Colonic mucosa (tissue), 4 donors: ENCODE data around the gene IP6K1. TPM values are rescaled to one million over a fixed set of nuclear protein-coding genes. Genes with fewer than 3 reads are reported as not detected.
A peak's percentile ranks its signal among the peaks of the same experiment; 100 is the strongest.
"Not testable (repeated sequence)": the region's sequence is repeated elsewhere in the genome, so short reads cannot be mapped to it uniquely, and the experiment has no call there.

Source experiments
- DNase-seq: peaks from one replicate; pipeline ENCODE4 v3.0.0-alpha.2; 2020
- H3K27ac ChIP-seq: fragments of 200-600 bp; one replicate; pipeline ENCODE4 v1.8.0; 2021
- H3K27me3 ChIP-seq: fragments of 200-600 bp; one replicate; pipeline ENCODE4 v1.8.0; 2021
- H3K36me3 ChIP-seq: fragments of 200-600 bp; one replicate; pipeline ENCODE4 v1.8.0; 2021
- H3K4me1 ChIP-seq: fragments of 200-600 bp; one replicate; pipeline ENCODE4 v1.8.0; 2021; ENCODE audit warnings: mild to moderate bottlenecking
- H3K4me3 ChIP-seq: fragments of 200-600 bp; one replicate; pipeline ENCODE4 v1.8.0; 2021
- H3K9ac ChIP-seq, 2 donors: one replicate each; pipeline ENCODE4 v1.7.0; 2013; ENCODE audit warnings: control low read depth in 2 of 2, low read depth in 2 of 2, low read length in 2 of 2
- H3K9me3 ChIP-seq: fragments of 200-600 bp; one replicate; pipeline ENCODE4 v1.8.0; 2021
- CTCF ChIP-seq: fragments of 200-600 bp; IDR thresholded peaks from one replicate; pipeline ENCODE4 v1.8.0; 2022; ENCODE audit warnings: antibody characterized with exemption, mild to moderate bottlenecking
- intact Hi-C: fragments of 100-400 bp; cut with DNase I; formaldehyde crosslinking; loops from one replicate; pipeline ENCODE4 v1.14.1; 2022
- total RNA-seq, 2 donors: library from RNA; stranded (reverse); fragmentation: NEBNext Ultra II Directional in 1 of 2; extraction: Animal tissue kit (Norgen Biotek cat#: 25700) in 1 of 2; gene quantifications; one replicate each; pipeline ENCODE4 v1.2.1, GENCODE V29; 2021
- donor health status: healthy.
- donor health status: DM: no; HTN: no; CAD: no.
- donor health status: DM: no; HTN: no; CAD: no.

IP6K1 gene
- total RNA-seq, 2 donors from 2014 or later: 26.8 to 33.7 TPM

- H3K36me3 ChIP-seq, intact Hi-C loops, H3K4me1 ChIP-seq, H3K27me3 ChIP-seq, H3K27ac ChIP-seq, H3K9me3 ChIP-seq, DNase-seq: not testable (repeated sequence)
- Histone ChIP-seq H3K4me3 (peak overlapping the region; percentile 100), H3K9ac (peak overlapping the region; percentile 81 to 95)
Observed at GRCh38 chr3:49689908-49690624, 96.3 kb downstream of the IP6K1 start.

- H3K27me3 ChIP-seq: no peaks in the 10 kb centered on the region
- no peaks in the 10 kb centered on the region for H3K9me3 ChIP-seq
- intact Hi-C loops: no loop called here
- H3K36me3 ChIP-seq: no peaks in the 10 kb centered on the region
- peaks cover 6% of the 10 kb centered on the region for H3K4me1 ChIP-seq
- peak; percentile 21 for TF ChIP-seq CTCF
- peak within 1 kb of the TSS; percentile 31 for H3K27ac ChIP-seq
- peak within 1 kb of the TSS; percentile 81 to 95 for H3K9ac ChIP-seq
- DNase-seq: peak; percentile 90
- peak within 1 kb of the TSS; percentile 100 for H3K4me3 ChIP-seq
Observed at GRCh38 chr3:49689046-49689907, 97.1 kb downstream of the IP6K1 start, which contains the start of the genes MST1 and RNF123. TSS of gene MST1 (minus strand) at chr3:49689474. CDS start at chr3:49688691, 783 bp downstream. TSS of gene RNF123 (plus strand) at chr3:49689557. CDS start at chr3:49691166, 1,609 bp downstream.

DNA sequence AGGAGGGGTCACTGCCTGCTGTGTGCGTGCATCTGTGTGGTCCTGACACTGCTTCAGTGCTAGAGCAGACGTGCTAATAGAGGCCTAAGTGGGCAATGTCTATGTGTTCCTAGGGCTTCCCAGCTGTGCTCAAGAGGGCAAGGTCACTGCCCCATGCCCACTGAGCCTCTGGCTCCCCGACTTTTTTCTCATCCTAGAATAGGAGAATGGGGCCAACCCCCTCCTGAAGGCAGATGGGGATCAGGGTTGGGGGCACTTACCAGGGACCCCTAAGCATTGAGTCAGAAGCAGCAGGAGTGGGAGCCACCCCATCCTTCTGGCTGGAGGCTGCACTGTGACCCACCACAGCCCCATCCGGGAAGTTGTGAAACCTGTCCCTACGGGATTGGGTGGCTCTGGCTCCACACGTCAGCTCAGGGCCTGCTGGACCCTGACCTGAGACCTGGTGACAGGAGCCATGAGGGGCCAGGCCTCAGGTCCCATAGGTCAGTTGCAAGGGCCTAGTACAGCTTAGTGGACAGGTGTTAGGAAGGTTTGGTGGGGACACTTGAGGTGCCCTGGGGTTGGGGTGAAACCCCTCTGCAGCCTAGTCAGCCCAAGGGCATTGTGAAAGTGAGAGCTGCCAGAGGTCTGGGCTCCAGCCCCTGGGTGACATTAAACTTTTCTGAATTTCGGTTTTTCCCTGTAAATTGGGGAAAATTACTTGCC lies 97.8 kb downstream of the IP6K1 start:
- Histone ChIP-seq H3K9ac (peak overlapping the region in 1 of 2 donors; percentile 95), H3K4me3 (peak overlapping the region; percentile 100), H3K27ac (peak overlapping the region; percentile 25)
- H3K36me3 ChIP-seq, H3K27me3 ChIP-seq, H3K9me3 ChIP-seq, DNase-seq, intact Hi-C loops, H3K4me1 ChIP-seq: not testable (repeated sequence)

DNA sequence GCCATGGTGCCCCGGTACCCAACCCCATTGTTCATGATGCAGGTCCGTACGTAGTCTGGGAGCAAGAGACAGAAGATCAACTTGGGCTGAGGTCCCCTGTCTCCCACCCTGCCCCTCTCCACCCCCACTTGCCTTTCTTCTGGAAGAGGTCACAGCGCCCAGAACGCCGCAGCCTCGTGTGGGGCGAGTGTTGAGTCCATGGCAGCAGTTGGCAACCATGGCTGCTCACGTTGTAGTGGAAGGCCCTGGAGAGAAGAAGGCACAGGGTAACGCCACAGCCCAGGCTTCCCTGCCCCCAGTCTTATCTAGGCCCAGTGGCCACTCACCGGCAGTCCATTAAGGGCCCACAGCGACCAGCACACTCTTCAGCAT lies 98.9 kb downstream of the IP6K1 start:
- H3K27me3 ChIP-seq, H3K9ac ChIP-seq, intact Hi-C loops, H3K27ac ChIP-seq, DNase-seq, H3K36me3 ChIP-seq, H3K4me1 ChIP-seq, H3K9me3 ChIP-seq, H3K4me3 ChIP-seq: not testable (repeated sequence)

GRCh38 chr3:49686769-49687423 lies 99.4 kb downstream of the IP6K1 start:
- peak overlapping the region; percentile 29 for H3K4me3 ChIP-seq
- H3K27ac ChIP-seq, H3K27me3 ChIP-seq, H3K9me3 ChIP-seq, intact Hi-C loops, H3K9ac ChIP-seq, H3K36me3 ChIP-seq, H3K4me1 ChIP-seq: not testable (repeated sequence)
- peak; percentile 82 for DNase-seq

DNA sequence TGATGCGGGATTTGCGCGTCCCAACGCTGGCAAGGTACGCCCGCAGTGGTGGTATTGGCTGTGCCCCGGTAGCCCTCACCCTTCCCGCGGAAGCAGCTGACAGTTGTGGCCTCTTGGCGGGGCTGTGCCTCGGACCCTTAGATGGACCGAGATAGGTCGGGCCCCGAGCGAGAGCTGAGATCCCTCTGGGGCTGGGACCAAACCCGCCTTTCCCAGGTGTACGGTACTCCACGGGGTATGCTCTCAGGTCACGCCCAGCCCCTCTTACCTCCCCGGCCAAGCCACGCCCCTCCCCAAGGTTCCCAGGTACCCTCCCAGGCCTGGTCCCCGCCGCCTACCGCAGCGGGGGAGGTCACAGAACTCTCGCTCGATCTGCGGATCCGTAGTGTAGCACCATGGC lies 100.0 kb downstream of the IP6K1 start:
- intact Hi-C loops, H3K9me3 ChIP-seq, H3K9ac ChIP-seq, H3K4me1 ChIP-seq, H3K36me3 ChIP-seq, H3K27ac ChIP-seq, H3K27me3 ChIP-seq: not testable (repeated sequence)
- DNase-seq: peak; percentile 72
- H3K4me3 ChIP-seq: peak overlapping the region; percentile 29

DNA sequence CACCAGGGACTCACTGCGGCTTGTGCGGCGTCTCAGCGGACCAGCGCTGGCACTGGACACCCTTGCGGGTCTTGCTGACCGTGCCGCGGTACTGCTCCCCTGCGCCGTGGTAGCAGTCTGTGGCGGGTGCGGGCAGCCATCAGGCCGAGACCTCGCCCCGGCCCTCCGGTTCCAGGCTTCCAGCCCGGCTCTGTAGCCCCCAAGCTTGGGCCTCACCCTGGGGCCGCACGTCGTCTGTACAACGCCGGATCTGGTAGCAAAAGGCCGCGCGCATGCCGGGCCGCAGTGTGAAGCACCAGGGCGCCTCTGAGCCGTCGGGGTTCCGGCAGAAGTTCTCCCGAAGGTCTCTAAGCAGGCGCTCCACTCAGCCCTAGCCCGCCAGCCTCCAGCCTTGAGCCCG lies 100.5 kb downstream of the IP6K1 start:
- DNase-seq, intact Hi-C loops, H3K36me3 ChIP-seq, H3K4me1 ChIP-seq, H3K4me3 ChIP-seq, H3K27ac ChIP-seq, H3K27me3 ChIP-seq, H3K9me3 ChIP-seq, H3K9ac ChIP-seq: not testable (repeated sequence)

DNA sequence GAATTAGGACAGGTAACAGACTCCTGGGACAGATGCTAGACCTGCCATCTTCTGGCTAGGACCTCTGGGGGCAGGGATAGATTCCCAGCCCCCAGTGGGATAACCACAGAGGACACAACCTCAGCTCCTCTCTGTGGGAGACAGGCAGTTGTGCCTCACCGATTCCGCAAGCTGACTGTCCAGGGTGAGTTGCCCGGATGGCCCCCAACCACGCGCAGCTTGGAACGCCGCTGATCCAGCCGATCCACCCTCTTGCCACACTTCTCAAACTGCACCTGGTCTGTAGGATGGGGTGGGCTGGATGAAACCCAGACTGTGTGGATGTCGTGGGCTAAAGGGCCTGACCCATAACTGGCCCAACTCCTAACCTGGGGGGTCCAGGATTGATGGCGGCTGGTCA lies 101.2 kb downstream of the IP6K1 start:
- H3K36me3 ChIP-seq, H3K27ac ChIP-seq, DNase-seq, H3K9me3 ChIP-seq, H3K9ac ChIP-seq, H3K27me3 ChIP-seq, H3K4me3 ChIP-seq, H3K4me1 ChIP-seq, intact Hi-C loops: not testable (repeated sequence)

- H3K27me3 ChIP-seq, H3K9ac ChIP-seq, H3K4me1 ChIP-seq, H3K4me3 ChIP-seq, H3K27ac ChIP-seq, H3K36me3 ChIP-seq, DNase-seq, H3K9me3 ChIP-seq, intact Hi-C loops: not testable (repeated sequence)
Observed at GRCh38 chr3:49684453-49684852, 101.9 kb downstream of the IP6K1 start.
